ENCODE results near the gene DPF3.

The DPF3 gene

DNA sequence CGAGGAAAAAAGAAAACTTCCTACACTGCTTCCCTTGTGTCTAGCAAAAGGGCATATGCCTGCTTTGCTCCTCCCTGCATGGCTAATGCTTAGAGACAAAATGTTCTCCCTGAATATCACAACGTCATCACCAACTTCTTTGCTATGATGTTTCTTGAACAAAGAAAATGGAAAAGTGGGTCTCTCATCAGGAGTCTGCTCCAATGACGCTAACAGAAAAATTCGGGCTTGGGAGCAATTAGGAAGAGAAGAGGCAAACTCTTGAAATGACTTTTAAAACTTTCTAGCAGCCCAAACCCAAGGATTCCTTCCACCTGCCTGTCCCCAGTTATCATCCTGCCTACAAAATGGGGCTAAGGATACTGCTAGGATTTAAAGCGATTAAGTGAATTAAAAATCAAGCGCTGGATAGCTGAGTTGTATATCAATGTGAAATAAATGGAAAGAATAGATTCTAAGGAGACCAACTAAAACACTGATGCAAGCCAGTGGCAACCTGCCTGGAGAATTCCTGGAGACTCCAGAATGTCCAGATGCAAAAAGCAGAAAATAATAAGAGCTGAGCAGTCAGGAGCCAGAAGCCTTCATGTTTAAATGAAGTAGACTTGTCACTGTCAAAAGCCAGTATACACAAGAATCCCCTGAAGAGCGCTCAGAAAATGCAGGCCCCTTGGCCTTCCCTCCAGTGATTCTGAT lies 183.8 kb downstream of the DPF3 start:
- ChIA-PET POLR2A (no interaction called here), CTCF (interaction anchor here (1.7 kb wide), 1 partner anchor 196 kb away, joined by 5 read pairs; no protein-coding TSS in a partner anchor)
- DNase-seq (ENCODE audit: extremely low spot score): no peak
- TF ChIP-seq, protein P1, sequence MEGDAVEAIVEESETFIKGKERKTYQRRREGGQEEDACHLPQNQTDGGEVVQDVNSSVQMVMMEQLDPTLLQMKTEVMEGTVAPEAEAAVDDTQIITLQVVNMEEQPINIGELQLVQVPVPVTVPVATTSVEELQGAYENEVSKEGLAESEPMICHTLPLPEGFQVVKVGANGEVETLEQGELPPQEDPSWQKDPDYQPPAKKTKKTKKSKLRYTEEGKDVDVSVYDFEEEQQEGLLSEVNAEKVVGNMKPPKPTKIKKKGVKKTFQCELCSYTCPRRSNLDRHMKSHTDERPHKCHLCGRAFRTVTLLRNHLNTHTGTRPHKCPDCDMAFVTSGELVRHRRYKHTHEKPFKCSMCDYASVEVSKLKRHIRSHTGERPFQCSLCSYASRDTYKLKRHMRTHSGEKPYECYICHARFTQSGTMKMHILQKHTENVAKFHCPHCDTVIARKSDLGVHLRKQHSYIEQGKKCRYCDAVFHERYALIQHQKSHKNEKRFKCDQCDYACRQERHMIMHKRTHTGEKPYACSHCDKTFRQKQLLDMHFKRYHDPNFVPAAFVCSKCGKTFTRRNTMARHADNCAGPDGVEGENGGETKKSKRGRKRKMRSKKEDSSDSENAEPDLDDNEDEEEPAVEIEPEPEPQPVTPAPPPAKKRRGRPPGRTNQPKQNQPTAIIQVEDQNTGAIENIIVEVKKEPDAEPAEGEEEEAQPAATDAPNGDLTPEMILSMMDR (IDR thresholded peaks at IDR 0.05; ENCODE audit: control extremely low read depth, extremely low read depth, low read depth, missing control alignments): no peak

DNA sequence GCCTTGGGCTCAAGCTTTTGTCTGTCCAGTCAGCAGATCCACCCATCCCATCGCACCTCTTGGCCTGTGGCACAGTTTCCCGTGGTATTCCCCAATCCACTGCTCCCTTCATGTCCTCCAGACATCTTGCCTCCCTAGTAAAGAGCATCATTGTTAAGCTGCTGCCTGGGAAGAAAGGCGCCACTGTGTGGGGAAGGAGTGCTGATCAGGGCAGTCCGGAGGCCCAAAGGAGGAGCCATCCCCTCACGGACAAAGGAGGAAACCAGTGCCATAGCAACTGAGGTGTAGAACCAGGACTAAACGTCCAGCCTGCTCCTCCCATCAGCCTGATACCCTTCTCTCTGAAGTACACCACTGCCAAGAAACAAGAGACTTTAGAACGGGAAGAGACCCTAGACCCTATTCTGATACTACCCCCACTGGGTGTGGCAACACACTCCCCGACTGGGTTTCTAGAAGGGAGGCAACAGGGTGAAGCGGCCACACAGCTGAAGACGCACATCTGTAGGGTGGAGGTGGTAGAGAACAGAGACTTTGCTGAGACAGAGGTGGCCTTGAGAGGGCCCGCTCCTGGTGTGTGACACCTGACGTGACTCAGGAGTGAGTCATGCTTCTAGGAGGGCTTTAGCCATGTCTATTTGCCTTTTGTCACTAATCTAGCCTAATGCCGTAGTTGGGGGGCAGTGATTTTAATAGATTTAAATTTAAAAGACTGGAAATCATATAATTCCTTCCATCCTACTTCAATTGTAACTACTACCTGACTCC lies 185.0 kb downstream of the DPF3 start:
- POLR2A ChIA-PET: no interaction called here
- DNase-seq (ENCODE audit: extremely low spot score): no peak
- CTCF ChIA-PET: interaction anchor here (1.0 kb wide), 1 partner anchor 11 kb away, joined by 3 read pairs; no protein-coding TSS in a partner anchor
- TF ChIP-seq, protein P1 (IDR thresholded peaks at IDR 0.05; ENCODE audit: control extremely low read depth, extremely low read depth, low read depth, missing control alignments): no peak

DNA sequence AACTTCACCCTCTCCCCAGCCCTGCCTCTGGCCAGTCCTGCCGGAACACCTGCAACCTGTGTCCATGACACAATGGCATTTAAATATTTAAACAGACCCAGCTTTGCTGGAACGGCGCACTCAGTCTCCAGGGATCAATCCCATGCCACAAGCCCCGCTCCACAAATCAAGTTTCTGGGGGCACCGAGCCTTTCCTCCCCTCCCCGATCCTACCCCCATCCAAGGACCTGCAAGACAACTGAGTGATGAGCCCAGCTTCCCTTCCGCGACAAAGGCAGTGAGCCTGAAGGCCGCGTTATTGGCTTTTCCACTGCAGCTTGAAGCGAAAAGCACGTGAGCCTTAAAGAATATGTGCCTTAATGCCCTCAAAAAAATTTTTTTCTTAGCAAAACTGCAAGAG lies 185.7 kb downstream of the DPF3 start:
- ChIA-PET POLR2A (no interaction called here), CTCF (interaction anchor here (1.0 kb wide), 1 partner anchor 12 kb away, joined by 3 read pairs; no protein-coding TSS in a partner anchor)
- TF ChIP-seq, protein P1 (IDR thresholded peaks at IDR 0.05; ENCODE audit: control extremely low read depth, extremely low read depth, low read depth, missing control alignments): no peak
- DNase-seq (ENCODE audit: extremely low spot score): no peak

DNA sequence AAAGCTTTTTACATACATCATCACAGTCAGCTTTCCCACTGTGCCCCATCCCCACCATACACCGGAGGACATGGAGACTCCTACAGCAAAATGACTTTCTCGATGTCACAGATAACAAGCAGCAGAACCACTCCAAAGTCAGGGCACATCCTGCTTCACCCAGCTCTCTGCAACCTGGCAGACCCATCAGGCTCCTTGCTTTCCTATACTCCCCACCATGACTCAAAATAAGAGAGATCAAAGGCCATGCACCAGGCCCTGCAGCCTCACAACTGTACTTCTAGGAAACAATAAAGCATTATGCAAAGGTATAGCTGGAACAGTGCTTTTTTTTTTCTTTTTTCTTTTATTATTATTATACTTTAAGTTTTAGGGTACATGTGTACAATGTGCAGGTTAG lies 187.4 kb downstream of the DPF3 start:
- ChIA-PET POLR2A (no interaction called here), CTCF (no interaction called here)
- DNase-seq (ENCODE audit: extremely low spot score): no peak
- TF ChIP-seq, protein P1 (IDR thresholded peaks at IDR 0.05; ENCODE audit: control extremely low read depth, extremely low read depth, low read depth, missing control alignments): no peak

DNA sequence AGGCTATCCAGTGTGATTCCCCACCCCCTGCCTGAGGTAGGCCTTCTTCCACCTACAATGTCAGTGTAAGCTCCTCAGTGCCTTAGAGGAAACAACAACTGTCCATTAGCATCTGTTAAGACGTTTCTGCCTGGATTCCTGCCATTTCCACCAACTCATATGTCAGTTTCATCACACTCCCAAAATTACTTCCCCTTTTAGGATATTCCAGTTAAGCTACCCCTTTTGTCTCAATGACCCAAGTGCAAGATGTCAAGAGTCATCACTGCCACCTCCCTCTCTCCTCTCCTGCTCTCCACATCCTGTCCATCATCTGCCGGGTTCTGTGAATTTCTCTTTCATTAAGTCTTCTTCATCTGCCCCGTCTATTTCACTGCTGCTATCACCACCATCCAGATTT lies 189.4 kb downstream of the DPF3 start:
- POLR2A ChIA-PET: no interaction called here
- TF ChIP-seq, protein P1 (IDR thresholded peaks at IDR 0.05; ENCODE audit: control extremely low read depth, extremely low read depth, low read depth, missing control alignments): no peak
- CTCF ChIA-PET: interaction anchor here (0.8 to 2.2 kb wide), 5 partner anchors 9 to 26 kb away, joined by 3 to 12 read pairs (median 4); no protein-coding TSS in a partner anchor
- no peak for DNase-seq (ENCODE audit: extremely low spot score)

DNA sequence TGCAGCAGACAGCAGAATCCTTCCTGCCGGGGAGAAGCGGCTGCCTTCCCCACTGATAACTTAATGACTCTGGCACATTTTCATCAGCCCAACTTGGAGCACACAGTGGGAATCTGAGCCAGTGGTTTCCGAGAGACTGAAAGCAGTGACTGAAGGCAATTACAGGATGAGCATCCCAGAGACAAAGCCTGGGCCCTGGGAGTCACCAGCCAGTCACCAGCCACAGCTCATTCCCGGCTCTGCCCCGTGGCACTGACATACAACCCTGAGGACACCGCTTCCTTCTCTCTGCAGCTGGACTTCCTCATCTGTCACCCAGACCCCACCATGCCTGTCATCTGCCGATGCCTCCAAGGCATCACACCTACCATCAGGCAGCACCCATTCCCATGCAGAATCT lies 192.3 kb downstream of the DPF3 start:
- TF ChIP-seq, protein P1 (IDR thresholded peaks at IDR 0.05; ENCODE audit: control extremely low read depth, extremely low read depth, low read depth, missing control alignments): no peak
- POLR2A ChIA-PET: no interaction called here
- CTCF ChIA-PET: interaction anchor here (1.0 kb wide), 1 partner anchor 24 kb away, joined by 3 read pairs; no protein-coding TSS in a partner anchor
- no peak for DNase-seq (ENCODE audit: extremely low spot score)

Data from GM10248 (cell line).